Left kidney (tissue), 2 donors: ENCODE results near the gene ITPR3. TPM values are rescaled to one million over a fixed set of nuclear protein-coding genes. Genes with fewer than 3 reads are reported as not detected.

Experiments
- DNase-seq: peaks from one replicate; pipeline ENCODE4 v3.0.0-alpha.2; 2013
- polyA plus RNA-seq: library from polyadenylated mRNA; unstranded; fragments of 120-200 nt; gene quantifications from one replicate; pipeline ENCODE4 v1.2.1, GENCODE V29; 2013; ENCODE audit not compliant: insufficient read length

ITPR3 gene
- polyA plus RNA-seq, 1 donor = 9.2 TPM

- no peak for DNase-seq
Measured at GRCh38 chr6:33686981-33687975, 66.2 kb downstream of the ITPR3 start.

DNA sequence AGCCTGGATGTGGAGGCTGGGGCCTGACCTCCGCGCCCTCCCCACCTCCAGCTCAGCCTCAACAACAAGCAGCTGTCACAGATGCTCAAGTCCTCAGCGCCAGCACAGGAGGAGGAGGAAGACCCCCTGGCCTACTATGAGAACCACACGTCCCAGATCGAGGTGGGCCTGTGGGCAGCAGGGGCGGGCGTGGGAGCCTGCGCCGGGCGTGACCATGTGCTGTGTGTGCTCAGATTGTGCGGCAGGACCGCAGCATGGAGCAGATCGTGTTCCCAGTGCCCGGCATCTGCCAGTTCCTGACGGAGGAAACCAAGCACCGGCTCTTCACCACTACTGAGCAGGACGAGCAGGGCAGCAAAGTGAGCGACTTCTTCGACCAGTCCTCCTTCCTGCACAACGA lies 66.9 kb downstream of the ITPR3 start:
- no peak for DNase-seq

DNA sequence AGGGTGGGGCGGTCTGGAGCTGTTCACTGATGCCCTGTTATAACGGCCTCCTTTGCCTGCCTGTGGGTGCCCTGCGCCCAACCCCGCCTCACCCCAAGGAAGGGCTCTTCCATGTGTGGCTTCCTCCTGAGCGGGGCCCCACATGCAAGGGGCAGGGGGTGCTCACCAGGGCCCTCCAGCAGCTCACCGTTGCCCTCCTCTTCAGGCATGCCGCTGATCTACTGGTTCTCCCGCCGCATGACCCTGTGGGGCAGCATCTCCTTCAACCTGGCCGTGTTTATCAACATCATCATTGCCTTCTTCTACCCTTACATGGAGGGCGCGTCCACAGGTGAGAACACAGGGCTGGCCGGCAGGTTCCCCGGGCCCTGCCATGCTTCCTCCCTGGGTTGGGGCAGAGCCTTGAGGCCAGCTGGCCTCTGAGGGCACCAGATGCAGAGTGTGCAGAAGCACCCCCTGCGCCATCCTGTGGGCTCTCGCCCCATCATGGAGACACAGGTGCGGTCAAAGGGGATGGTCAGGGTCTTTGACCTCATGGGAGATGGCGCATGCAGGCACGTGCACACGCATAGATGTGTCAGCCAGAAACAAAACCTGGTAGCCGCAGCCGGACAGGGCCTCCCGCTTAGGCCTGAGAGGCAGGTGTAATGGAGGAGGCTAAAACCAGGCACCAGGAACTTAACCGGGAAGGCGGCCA lies 67.5 kb downstream of the ITPR3 start:
- DNase-seq = no peak

- DNase-seq = no peak
Measured at GRCh38 chr6:33689148-33689494, 68.0 kb downstream of the ITPR3 start.

- DNase-seq = no peak
Measured at GRCh38 chr6:33689879-33690278, 68.8 kb downstream of the ITPR3 start.

DNA sequence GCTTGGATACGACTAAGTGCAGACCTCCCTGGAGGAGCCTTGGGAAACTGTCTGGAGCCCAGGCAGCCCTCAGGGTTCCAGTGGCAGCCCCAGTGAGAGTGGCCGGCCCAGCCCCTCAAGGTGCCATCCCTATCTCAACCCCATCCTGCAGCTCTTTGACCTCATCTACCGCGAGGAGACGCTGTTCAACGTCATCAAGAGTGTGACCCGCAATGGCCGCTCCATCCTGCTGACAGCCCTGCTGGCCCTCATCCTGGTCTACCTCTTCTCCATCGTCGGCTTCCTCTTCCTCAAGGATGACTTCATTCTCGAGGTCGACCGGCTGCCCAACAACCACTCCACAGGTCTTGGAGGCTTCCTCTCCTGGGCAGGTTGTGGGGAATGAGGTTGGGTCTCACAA lies 69.6 kb downstream of the ITPR3 start:
- DNase-seq = no peak

- no peak for DNase-seq
Measured at GRCh38 chr6:33691456-33692077, 70.4 kb downstream of the ITPR3 start.

DNA sequence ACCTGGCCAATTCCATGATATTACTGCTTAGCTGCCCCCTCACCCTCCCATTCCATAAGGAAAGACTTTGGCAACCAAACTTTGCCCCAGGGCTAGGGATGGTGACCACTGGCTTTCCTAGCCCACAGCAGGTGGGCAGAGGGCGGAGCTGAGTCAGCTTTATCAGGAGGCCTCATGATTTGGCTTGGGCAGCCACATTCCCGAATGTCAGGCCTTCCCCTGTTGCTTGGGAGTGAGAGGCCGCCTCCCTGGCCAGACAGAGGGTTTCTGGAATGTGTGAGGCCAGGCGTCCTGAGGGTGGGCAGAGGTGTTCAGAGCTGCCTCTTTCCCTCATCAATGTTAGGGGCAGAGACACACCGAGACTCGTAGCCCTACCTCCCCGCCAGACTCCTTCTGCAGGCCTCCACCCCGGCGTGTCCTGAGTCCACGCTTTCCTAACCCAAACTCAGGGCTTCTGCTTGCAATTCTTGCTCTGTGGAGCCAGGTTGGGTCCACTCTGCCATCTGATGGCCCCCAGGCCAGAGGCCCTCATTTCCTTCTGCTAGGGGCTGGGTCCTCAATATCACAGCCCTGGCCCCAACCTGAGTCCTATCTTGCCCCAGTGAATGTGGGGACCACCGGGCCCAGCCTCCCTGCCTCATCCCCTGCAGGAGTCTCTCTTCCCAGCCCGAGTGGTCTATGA lies 71.1 kb downstream of the ITPR3 start:
- no peak for DNase-seq

GRCh38 chr6:33692760-33693158 lies 71.6 kb downstream of the ITPR3 start:
- no peak for DNase-seq

DNA sequence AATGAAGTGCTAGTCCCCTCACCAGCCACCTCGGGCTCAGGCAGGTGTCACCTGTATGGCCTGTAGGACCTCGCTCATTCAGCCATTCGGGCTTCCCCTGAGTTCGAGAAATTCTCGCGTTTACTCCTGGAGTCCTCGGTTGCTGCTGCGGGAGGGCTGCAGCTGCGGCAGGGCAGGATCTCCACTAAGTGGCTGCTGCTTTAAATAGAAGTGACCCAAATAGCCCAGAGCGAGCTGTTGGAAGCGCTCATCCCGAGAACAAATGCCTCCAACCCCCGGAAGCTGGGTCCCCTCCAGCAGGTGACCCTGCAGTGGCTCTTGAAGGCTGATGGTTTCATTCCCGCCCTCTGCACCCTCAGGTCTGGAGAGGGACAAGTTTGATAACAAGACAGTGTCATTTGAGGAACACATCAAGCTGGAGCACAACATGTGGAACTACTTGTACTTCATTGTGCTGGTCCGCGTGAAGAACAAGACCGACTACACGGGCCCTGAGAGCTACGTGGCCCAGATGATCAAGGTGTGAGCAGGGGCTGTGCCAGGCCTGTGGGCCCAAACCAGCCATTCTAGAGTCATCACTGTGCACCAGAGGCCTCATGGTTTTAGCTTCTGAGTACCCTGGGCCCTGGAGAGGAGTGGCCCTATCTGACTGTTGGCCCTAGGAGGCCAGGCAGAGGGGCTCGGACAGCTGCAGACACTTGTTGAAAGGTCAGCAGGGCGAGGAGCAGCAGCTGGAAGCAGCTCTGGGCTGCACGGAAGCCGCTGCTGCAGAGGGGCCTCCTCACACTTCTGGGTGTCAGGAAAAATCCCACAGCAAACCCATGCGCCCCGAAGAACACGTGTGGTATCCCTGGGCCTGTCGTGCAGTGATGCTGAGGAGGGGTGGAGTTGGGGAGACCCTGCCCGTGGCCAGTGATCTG lies 72.3 kb downstream of the ITPR3 start:
- no peak for DNase-seq

DNA sequence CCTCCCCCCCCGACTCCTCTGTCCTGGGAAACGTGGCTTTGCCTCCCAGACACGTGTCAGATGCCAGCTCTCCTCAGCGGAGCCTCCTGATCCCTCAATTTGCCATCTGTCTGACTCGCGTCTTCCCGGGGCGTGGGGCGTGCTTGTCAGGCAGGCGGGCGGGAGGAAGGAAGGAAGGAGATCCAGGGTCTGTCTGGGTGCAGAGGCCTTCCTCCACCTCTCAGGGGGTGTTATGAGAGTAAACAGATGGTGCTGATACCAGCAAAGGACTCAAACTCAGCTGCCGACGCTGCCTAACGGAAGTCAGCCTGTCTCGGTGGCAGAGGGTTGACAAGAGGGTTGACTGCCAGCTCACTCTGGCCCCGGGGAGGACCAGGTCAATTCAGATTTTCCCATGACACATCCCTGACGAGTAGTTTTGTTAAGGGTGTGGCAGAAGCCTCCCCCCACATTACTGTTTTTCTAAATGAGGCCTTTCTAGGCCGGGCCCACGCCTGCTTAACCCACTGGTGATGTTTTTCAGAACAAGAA lies 73.3 kb downstream of the ITPR3 start:
- no peak for DNase-seq

GRCh38 chr6:33694977-33695376 lies 73.9 kb downstream of the ITPR3 start:
- no peak for DNase-seq

- DNase-seq = no peak
Measured at GRCh38 chr6:33695451-33695887, 74.3 kb downstream of the ITPR3 start.

GRCh38 chr6:33696076-33696475 lies 75.0 kb downstream of the ITPR3 start:
- no peak for DNase-seq

- no peak for DNase-seq
Measured at GRCh38 chr6:33696548-33697518, 75.7 kb downstream of the ITPR3 start.

DNA sequence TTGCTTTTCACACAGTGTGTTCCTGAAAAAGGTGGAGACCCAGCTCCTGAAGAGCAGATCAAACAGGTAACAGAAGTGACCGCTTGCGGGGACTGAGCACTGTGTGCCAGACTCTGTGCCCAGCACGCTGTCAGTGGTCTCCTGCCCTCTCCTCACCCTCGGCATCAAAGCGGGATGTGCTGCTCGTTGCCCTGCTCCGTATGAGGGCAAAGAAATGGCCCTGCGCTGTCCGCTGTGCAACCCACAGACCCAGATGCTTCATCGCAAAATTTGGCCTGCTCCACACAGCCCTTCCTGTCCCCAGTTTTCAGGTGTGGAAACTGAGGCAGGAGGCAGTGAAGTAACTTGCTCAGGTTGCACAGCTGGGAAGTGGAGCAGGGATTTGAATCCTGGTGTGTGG lies 76.7 kb downstream of the ITPR3 start:
- no peak for DNase-seq

DNA sequence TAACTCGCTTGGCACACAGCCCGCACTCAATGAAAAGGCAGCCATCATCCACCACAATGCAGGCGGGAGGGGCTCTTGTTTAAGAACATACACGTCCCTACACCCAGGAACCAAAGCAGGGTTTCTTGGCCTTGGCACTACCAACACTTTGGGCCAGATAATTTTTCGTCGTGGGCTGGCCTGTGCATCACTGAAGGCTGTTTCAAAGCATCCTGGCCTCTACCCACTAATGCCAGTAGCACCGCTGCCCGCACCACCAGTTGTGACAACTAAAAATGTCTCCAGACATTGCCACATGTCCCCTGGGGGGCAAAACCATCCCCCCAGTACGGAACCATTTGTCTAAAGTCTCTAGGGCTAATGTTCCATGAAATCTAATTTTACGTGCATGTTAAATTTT lies 77.4 kb downstream of the ITPR3 start:
- no peak for DNase-seq

- DNase-seq = no peak
Measured at GRCh38 chr6:33699131-33699530, 78.0 kb downstream of the ITPR3 start.

DNA sequence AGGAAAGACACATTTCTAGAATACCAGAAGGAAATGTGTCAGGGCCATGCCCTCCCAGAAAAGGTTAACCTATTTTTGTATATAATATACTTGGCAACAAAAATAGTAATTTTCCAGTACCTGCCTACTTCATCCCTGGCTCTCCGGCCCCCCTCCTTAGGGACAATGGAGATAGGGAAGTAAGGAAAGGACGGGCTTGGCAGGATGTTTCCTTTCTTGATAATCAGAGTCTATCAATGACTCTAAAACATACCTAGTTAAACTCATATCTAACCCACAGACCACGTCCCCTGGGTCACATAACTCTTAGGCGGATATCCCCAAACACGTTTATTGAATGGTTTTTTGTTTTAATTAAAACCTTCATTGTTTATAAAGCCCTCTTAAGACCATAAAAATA lies 78.6 kb downstream of the ITPR3 start:
- DNase-seq = no peak
